GM13976 (cell line): ENCODE measurements around the gene MRGPRX2.

Experiments used
- DNase-seq: peaks from one replicate; pipeline ENCODE4 v3.0.0; 2012; ENCODE audit warnings: low spot score
- CTCF ChIP-seq: IDR thresholded peaks from 2 replicates; pipeline ENCODE4 v1.5.1; 2012; ENCODE audit warnings: borderline replicate concordance, mild to moderate bottlenecking; ENCODE audit not compliant: insufficient read depth; ENCODE audit errors: extremely low read depth, missing control alignments, control extremely low read depth
- in situ Hi-C: fragments of 300-500 bp; cut with MboI; formaldehyde crosslinking; loops from one replicate; pipeline ENCODE4 v1.12.0; 2022; ENCODE audit warnings: low sequenced_read_pairs, mixed read lengths, inconsistent platforms; ENCODE audit not compliant: unreplicated experiment

The MRGPRX2 gene

GRCh38 chr11:19020831-19021230 is 39.7 kb downstream of the MRGPRX2 start:
- in situ Hi-C loops, result no loop called here
- DNase-seq, result no peak
- no peak for TF ChIP-seq CTCF

- no peak for DNase-seq
- no peak for TF ChIP-seq CTCF
- in situ Hi-C loops, result no loop called here
Measured at GRCh38 chr11:19018901-19019300, 41.6 kb downstream of the MRGPRX2 start.

GRCh38 chr11:19013181-19013857 is 47.2 kb downstream of the MRGPRX2 start:
- DNase-seq, result no peak
- in situ Hi-C loops, result no loop called here
- TF ChIP-seq CTCF, result peak; percentile 17

- in situ Hi-C loops, result no loop called here
- TF ChIP-seq CTCF, result no peak
- DNase-seq, result no peak
Measured at GRCh38 chr11:19012636-19013035, 47.9 kb downstream of the MRGPRX2 start.
